ENCODE measurements around the gene LNX2.

DNA sequence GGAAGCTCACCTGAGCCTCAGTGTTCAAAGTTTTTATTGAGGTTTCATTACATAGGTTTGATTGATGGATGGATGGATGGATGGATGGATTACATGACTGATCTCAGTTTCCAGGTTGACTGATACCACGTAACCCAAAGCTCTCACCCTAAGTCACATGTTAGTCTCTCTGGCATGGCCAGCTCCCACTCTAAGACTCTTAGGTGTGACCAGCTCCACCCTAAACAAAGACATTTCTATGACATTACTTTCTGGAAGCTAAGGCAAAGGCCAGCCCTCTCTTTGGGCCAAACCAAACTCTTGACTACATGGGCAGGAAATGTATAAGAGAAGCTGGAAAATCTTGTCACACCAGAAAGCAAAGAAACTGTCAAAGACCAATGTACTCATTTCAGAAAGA, 30.0 kb upstream of the LNX2 start:
- TF ChIP-seq, protein P1, sequence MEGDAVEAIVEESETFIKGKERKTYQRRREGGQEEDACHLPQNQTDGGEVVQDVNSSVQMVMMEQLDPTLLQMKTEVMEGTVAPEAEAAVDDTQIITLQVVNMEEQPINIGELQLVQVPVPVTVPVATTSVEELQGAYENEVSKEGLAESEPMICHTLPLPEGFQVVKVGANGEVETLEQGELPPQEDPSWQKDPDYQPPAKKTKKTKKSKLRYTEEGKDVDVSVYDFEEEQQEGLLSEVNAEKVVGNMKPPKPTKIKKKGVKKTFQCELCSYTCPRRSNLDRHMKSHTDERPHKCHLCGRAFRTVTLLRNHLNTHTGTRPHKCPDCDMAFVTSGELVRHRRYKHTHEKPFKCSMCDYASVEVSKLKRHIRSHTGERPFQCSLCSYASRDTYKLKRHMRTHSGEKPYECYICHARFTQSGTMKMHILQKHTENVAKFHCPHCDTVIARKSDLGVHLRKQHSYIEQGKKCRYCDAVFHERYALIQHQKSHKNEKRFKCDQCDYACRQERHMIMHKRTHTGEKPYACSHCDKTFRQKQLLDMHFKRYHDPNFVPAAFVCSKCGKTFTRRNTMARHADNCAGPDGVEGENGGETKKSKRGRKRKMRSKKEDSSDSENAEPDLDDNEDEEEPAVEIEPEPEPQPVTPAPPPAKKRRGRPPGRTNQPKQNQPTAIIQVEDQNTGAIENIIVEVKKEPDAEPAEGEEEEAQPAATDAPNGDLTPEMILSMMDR (conservative IDR thresholded peaks at IDR 0.05 in 1 of 2, IDR thresholded peaks at IDR 0.05 in 1 of 2; ENCODE audit: extremely low read depth in 1 of 2, insufficient read depth in 1 of 2, low read depth in 1 of 2, low read length in 2 of 2) = no peak
- no peak for TF ChIP-seq EZH2 (IDR thresholded peaks at IDR 0.05; ENCODE audit: borderline replicate concordance, low read length)

Data from mammary epithelial cell (primary cell).